GM12874 (cell line): ENCODE data around the gene PLPPR1.

ENCODE experiments used
- CTCF ChIP-seq: IDR thresholded peaks from 2 replicates; pipeline ENCODE4 v1.5.1; 2011; ENCODE audit warnings: low read depth, mild to moderate bottlenecking, control low read depth, low read length, moderate library complexity; ENCODE audit not compliant: insufficient read depth

The PLPPR1 gene

DNA sequence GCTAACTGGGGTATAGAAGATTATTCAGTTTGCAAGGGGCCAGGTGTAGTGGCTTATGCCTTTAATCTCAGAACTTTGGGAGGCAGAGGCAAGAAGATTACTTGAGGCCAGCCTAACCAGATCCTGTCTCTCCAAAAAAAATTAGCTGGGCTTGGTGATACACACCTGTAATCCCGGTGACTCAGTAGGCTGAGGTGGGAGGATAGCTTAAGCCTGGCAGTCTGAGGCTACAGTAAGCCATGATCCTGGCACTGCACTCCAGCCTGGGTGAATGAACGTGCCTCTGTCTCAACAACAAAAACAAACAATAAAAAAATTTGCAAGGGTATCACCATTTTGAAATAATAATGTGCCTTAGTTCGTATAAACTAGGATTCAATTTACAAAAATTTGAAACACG is 305.0 kb downstream of the PLPPR1 start:
- TF ChIP-seq CTCF: no peak

DNA sequence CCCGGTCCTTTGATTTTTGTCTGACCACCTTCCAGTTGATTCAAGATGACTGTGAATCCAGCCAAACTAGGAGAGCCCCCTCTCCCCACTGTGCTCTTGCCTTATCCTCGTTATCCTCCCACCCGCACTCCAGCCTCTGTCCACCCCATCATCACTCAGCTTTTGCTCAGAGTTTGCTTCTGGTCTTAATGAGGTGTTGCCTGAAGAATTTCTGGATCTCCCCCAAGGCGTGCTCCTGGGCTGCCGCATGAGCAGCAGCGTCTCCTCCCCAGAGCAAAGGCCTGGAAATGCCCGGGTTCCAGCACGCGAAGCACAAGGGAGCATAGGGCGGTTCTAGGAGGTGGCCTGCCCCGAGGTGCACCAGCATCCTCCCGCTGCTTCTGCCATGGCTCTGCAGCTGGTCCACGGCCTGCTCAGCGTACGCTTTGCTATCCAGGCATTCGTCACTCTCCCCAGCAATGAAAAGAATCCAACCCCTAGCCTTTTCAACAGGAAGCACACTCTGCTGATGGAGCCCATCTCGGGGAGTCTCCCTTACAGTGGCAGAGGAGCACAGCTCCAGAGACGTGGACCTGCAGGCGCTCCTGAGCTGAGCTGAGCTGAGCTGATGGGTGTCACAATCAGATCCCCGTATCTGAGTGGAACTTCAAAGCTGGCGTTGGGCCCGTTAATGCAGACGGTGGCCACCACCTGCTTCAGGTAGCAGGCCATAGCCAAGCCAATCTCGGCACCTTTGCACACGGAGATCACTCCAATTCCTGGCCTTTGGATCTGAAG is 305.6 kb downstream of the PLPPR1 start:
- no peak for TF ChIP-seq CTCF

DNA sequence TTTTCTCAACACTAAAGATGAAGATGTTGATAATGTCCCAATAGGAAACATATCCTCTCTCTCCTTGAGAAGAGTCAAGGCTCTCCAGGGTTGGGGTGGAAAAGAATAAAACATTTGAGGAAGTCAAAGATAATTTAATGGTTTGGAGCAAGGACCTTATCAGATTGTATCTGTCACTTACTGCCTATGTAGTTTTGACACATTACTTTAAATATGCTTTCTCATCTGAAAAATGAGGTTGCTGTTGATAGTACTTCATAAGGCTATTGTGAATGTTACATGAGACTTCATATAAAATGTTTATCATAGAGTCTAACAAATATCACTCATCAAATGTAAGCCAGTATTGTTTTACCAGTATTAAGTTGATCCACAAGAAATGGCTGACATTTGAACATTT is 307.6 kb downstream of the PLPPR1 start:
- no peak for TF ChIP-seq CTCF

GRCh38 chr9:101337237-101337636 is 308.7 kb downstream of the PLPPR1 start:
- no peak for TF ChIP-seq CTCF

GRCh38 chr9:101341958-101342357 is 313.4 kb downstream of the PLPPR1 start:
- TF ChIP-seq CTCF: no peak

DNA sequence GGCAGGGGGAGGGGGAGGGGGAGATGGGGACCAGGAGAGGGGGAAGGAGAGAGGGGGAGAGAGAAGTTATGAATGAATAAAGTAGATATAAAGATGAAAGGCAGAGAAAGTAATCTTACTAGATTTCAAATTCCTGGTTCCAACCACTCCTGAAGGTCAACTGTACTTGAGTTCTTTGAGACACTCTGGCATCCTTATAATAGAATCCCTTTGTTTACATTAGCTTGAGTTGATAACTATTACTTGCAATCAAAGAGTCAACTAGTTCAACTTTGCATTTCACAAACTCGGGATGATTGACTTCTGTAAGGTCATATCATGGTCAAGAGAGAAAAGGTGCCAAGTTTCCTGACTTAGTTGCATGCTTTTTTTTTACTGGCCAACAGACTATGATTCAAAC is 314.1 kb downstream of the PLPPR1 start:
- no peak for TF ChIP-seq CTCF

DNA sequence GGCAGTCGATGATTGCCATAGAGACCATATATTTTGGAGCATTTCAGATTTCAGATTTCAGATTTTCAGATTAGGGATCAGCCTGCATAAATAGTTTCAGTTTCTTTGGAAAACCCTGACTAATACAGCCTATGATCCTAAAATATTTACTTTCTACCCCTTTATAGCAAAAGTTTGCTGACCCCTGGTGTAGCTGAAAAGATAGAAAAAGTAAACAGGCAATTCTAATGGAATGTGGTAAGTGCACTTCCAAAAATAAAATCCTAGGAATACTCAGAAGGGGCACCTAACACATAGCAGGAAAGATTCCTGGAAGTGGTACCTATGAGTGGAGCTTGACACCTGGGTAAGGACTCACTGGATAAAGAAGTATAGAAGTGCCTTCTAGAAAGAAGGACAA is 321.8 kb downstream of the PLPPR1 start:
- TF ChIP-seq CTCF: no peak
